Endothelial cell (in vitro differentiated cells): Measurements from ENCODE around the gene SMARCE1. TPM values are rescaled to one million over a fixed set of nuclear protein-coding genes. Genes with fewer than 3 reads are reported as not detected.

Experiments used
- DNase-seq: peaks from one replicate; pipeline ENCODE4 v3.0.0; 2021; ENCODE audit warnings: low spot score
- H3K27ac Mint-ChIP-seq: one replicate; pipeline ENCODE4 v1.8.0; 2021; ENCODE audit warnings: mixed read lengths, inconsistent platforms; ENCODE audit not compliant: unreplicated experiment
- H3K27me3 Mint-ChIP-seq: one replicate; pipeline ENCODE4 v1.8.0; 2021; ENCODE audit warnings: mild to moderate bottlenecking, moderate library complexity, mixed read lengths, inconsistent platforms; ENCODE audit not compliant: unreplicated experiment
- H3K36me3 Mint-ChIP-seq: one replicate; pipeline ENCODE4 v1.8.0; 2021; ENCODE audit warnings: mild to moderate bottlenecking, low read depth, mixed read lengths, inconsistent platforms; ENCODE audit not compliant: unreplicated experiment
- H3K4me1 Mint-ChIP-seq: one replicate; pipeline ENCODE4 v1.8.0; 2021; ENCODE audit warnings: mild to moderate bottlenecking, mixed read lengths, inconsistent platforms; ENCODE audit not compliant: unreplicated experiment
- H3K4me3 Mint-ChIP-seq: one replicate; pipeline ENCODE4 v1.8.0; 2021; ENCODE audit warnings: mild to moderate bottlenecking, mixed read lengths, inconsistent platforms; ENCODE audit not compliant: unreplicated experiment
- H3K9me3 Mint-ChIP-seq: one replicate; pipeline ENCODE4 v1.8.0; 2021; ENCODE audit warnings: mixed read lengths, inconsistent platforms; ENCODE audit not compliant: unreplicated experiment
- total RNA-seq: library from RNA; stranded (reverse); fragmentation: NEBNext Ultra II Directional; extraction: Animal tissue kit (Norgen Biotek cat#: 25700); gene quantifications from one replicate; pipeline ENCODE4 v1.2.1, GENCODE V29; 2021; ENCODE audit not compliant: unreplicated experiment
- TF ChIP-seq, protein P1 (sequence below): fragments of 200-600 bp; sonication (generic); IDR thresholded peaks from one replicate; pipeline ENCODE4 v1.5.0; 2021; ENCODE audit warnings: antibody characterized with exemption; ENCODE audit not compliant: unreplicated experiment

The SMARCE1 gene
- total RNA-seq, 1 donor from 2014 or later, result 138 TPM

DNA sequence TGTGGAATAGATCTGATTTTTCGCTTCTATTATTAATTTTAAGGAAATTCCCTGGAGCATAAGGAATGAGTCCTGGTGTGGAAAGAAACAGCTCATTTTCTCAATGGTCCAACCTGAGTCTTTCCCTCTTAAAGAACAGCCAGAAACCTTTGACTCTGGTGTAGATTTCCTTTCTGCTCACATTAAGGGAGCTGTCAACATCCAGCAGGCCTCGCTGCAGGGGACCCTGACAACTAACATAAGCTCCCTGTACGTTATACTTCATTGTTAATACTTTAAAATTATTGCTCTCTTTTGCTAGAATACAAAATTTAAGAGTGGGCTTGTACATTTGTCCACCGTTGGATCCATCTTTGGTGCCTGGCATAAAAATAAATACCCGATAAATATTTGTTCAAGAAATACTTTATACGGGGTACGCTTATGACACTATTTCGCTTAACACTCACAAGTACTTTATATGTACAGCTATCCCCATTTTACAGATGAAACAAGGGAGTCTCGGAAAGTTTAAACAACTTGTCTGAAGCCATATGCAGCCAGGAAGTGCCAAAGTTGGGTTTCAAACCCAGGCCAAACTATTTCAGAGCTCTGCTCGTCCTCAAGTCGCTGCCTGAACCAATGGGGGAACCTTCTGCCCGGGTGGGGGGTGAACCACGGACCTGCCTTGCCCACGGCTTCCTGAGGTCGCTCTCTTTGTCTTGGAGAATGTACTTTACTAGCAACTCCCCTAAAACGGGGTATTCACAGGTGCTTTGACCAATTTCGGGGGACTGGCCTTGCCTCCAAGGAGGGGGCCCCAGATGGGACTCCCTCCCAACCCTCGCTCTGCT is 611 bp downstream of the SMARCE1 start:
- TF ChIP-seq, protein P1, sequence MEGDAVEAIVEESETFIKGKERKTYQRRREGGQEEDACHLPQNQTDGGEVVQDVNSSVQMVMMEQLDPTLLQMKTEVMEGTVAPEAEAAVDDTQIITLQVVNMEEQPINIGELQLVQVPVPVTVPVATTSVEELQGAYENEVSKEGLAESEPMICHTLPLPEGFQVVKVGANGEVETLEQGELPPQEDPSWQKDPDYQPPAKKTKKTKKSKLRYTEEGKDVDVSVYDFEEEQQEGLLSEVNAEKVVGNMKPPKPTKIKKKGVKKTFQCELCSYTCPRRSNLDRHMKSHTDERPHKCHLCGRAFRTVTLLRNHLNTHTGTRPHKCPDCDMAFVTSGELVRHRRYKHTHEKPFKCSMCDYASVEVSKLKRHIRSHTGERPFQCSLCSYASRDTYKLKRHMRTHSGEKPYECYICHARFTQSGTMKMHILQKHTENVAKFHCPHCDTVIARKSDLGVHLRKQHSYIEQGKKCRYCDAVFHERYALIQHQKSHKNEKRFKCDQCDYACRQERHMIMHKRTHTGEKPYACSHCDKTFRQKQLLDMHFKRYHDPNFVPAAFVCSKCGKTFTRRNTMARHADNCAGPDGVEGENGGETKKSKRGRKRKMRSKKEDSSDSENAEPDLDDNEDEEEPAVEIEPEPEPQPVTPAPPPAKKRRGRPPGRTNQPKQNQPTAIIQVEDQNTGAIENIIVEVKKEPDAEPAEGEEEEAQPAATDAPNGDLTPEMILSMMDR, result no peak
- H3K36me3 Mint-ChIP-seq, result peaks cover 9% of the 10 kb centered on the region
- peaks cover 9% of the 10 kb centered on the region for H3K4me1 Mint-ChIP-seq
- peak overlapping the region; percentile 91 for H3K4me3 Mint-ChIP-seq
- DNase-seq, result peak; percentile 46
- H3K9me3 Mint-ChIP-seq, result no peaks in the 10 kb centered on the region
- H3K27ac Mint-ChIP-seq, result peak overlapping the region; percentile 91
- H3K27me3 Mint-ChIP-seq, result peaks cover 2% of the 10 kb centered on the region

DNA sequence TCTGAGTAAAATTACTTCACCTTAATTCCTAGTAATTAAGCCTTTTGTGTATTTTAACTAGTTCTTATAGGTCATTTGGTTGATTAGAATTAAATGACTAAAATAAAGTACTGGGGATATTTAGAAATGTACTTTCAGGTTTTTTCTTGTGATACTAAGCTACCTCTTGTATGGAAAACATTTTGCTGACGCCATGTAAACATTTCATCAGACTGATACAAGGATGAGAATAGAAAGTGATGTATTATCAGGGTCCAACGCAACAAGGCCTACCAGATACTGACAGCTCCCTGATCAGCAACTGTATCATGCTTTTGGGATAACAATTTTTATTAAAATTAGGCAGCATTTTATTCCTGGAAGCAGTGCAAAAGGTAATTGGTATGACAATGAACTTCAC is 1.7 kb downstream of the SMARCE1 start:
- Mint-ChIP-seq H3K4me3 (no peak overlapping the region), H3K27ac (no peak overlapping the region), H3K9me3 (no peaks in the 10 kb centered on the region), H3K27me3 (peaks cover 2% of the 10 kb centered on the region), H3K4me1 (peaks cover 9% of the 10 kb centered on the region), H3K36me3 (peaks cover 11% of the 10 kb centered on the region)
- DNase-seq, result no peak
- TF ChIP-seq, protein P1, result no peak

DNA sequence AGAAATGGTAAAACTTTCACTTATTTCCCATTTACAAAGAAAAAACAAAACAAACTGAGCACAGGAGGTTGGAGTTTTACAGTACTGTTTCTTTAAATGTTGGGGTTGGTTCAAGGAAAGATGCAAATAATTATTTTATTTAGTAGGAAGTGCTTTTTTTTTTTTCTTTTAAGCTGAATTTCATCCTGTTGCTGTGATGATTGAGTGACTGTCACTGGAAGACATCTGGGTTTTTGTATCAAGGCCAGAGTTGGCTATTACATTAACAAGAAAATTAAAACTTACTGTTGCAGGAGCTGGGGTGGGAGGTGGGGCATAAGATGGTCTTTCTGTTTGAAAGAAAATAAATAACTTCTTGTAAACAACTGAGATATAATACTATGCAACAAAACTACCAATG is 2.3 kb downstream of the SMARCE1 start:
- peaks cover 9% of the 10 kb centered on the region for H3K4me1 Mint-ChIP-seq
- no peaks in the 10 kb centered on the region for H3K9me3 Mint-ChIP-seq
- H3K36me3 Mint-ChIP-seq, result peaks cover 12% of the 10 kb centered on the region
- peaks cover 2% of the 10 kb centered on the region for H3K27me3 Mint-ChIP-seq
- DNase-seq, result no peak
- TF ChIP-seq, protein P1, result no peak
- H3K4me3 Mint-ChIP-seq, result peak overlapping the region; percentile 2
- H3K27ac Mint-ChIP-seq, result no peak overlapping the region

DNA sequence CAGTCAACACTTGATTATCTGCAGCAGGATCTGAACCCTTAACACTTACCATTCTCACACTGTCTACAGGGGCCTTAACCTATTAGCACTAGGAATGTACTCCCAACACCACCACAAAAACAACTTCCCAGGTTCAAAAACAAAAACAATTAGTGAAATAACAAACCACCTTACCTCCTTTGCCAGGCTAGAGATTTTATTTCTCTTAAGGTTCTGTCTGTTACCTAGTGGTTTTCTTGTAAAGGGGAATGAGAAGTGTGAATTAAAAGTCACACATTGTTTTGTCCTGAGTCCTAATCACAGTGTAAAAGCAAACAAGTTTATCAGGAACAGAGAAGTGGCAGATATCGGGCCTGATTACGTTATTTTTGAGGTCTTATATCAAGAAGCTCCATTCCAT is 9.7 kb downstream of the SMARCE1 start:
- H3K9me3 Mint-ChIP-seq, result no peaks in the 10 kb centered on the region
- no peaks in the 10 kb centered on the region for H3K27me3 Mint-ChIP-seq
- peaks cover 22% of the 10 kb centered on the region for H3K36me3 Mint-ChIP-seq
- TF ChIP-seq, protein P1, result no peak
- H3K4me3 Mint-ChIP-seq, result no peak overlapping the region
- H3K4me1 Mint-ChIP-seq, result no peaks in the 10 kb centered on the region
- DNase-seq, result no peak
- H3K27ac Mint-ChIP-seq, result no peak overlapping the region

DNA sequence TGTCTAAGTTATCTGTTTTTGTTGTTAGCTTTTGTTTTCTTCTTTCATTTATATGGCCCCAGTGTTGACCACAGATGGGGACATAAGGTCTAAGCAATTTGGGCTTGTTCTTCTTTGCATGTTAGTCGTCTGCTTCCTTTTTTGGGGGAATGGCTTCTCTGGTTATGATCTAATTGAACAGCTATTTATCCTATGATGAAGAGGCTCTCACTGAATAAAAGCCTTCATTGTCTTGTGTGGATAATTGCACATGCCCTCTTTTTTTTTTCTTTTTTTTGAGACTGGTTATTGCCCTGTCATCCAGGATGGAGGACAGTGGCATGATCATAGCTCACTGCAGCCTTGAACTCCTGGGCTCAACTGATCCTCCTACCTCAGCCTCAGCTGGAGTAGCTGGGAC is 13.7 kb downstream of the SMARCE1 start:
- H3K4me1 Mint-ChIP-seq, result no peaks in the 10 kb centered on the region
- no peak overlapping the region for H3K27ac Mint-ChIP-seq
- TF ChIP-seq, protein P1, result no peak
- no peaks in the 10 kb centered on the region for H3K27me3 Mint-ChIP-seq
- no peak for DNase-seq
- peaks cover 20% of the 10 kb centered on the region for H3K36me3 Mint-ChIP-seq
- peaks cover 4% of the 10 kb centered on the region for H3K9me3 Mint-ChIP-seq
- no peak overlapping the region for H3K4me3 Mint-ChIP-seq
